Measurements from ENCODE around the gene PSMD12.

Gene PSMD12

GRCh38 chr17:67403483-67403882 is 37.1 kb upstream of the PSMD12 start:
- no peak overlapping the region for H3K27ac ChIP-seq
- H3K4me2 ChIP-seq (ENCODE audit: low read length) = no peak overlapping the region
- H3K27me3 ChIP-seq (ENCODE audit: control insufficient read depth, insufficient read depth, low read length) = no peaks in the 10 kb centered on the region
- no peak overlapping the region for H3K4me3 ChIP-seq (ENCODE audit: low read depth, low read length)
- no peaks in the 10 kb centered on the region for H3K79me2 ChIP-seq
- H3K9ac ChIP-seq = no peak overlapping the region
- no peaks in the 10 kb centered on the region for H3K4me1 ChIP-seq
- H3K9me3 ChIP-seq (ENCODE audit: control insufficient read depth, low read length) = no peaks in the 10 kb centered on the region
- H2AFZ ChIP-seq = no peak overlapping the region
- H3K36me3 ChIP-seq (ENCODE audit: control insufficient read depth, insufficient read depth, low read length) = no peaks in the 10 kb centered on the region
- no peak for TF ChIP-seq CTCF (IDR thresholded peaks at IDR 0.05)

GRCh38 chr17:67403065-67403464 is 36.7 kb upstream of the PSMD12 start:
- no peak for TF ChIP-seq CTCF (IDR thresholded peaks at IDR 0.05)
- H3K27ac ChIP-seq = no peak overlapping the region

GRCh38 chr17:67401598-67402504 is 35.5 kb upstream of the PSMD12 start:
- no peaks in the 10 kb centered on the region for H3K27me3 ChIP-seq (ENCODE audit: control insufficient read depth, insufficient read depth, low read length)
- no peaks in the 10 kb centered on the region for H3K9me3 ChIP-seq (ENCODE audit: control insufficient read depth, low read length)
- H2AFZ ChIP-seq = no peak overlapping the region
- H3K4me1 ChIP-seq = no peaks in the 10 kb centered on the region
- no peaks in the 10 kb centered on the region for H3K36me3 ChIP-seq (ENCODE audit: control insufficient read depth, insufficient read depth, low read length)
- H3K4me2 ChIP-seq (ENCODE audit: low read length) = no peak overlapping the region
- no peak overlapping the region for H3K9ac ChIP-seq
- no peak for TF ChIP-seq CTCF (IDR thresholded peaks at IDR 0.05)
- H3K79me2 ChIP-seq = no peaks in the 10 kb centered on the region
- no peak overlapping the region for H3K27ac ChIP-seq
- no peak overlapping the region for H3K4me3 ChIP-seq (ENCODE audit: low read depth, low read length)

More at GRCh38 chr17:67403065-67403464, 36.7 kb upstream of the PSMD12 start:
- Histone ChIP-seq H3K4me2 (ENCODE audit: low read length) (no peak overlapping the region), H3K4me3 (ENCODE audit: low read depth, low read length) (no peak overlapping the region), H2AFZ (no peak overlapping the region), H3K36me3 (ENCODE audit: control insufficient read depth, insufficient read depth, low read length) (no peaks in the 10 kb centered on the region), H3K4me1 (no peaks in the 10 kb centered on the region), H3K79me2 (no peaks in the 10 kb centered on the region), H3K27me3 (ENCODE audit: control insufficient read depth, insufficient read depth, low read length) (no peaks in the 10 kb centered on the region), H3K9me3 (ENCODE audit: control insufficient read depth, low read length) (no peaks in the 10 kb centered on the region), H3K9ac (no peak overlapping the region)

GRCh38 chr17:67401106-67401505 is 34.7 kb upstream of the PSMD12 start:
- TF ChIP-seq CTCF (IDR thresholded peaks at IDR 0.05) = no peak
- Histone ChIP-seq H3K9ac (no peak overlapping the region), H3K9me3 (ENCODE audit: control insufficient read depth, low read length) (no peaks in the 10 kb centered on the region), H3K4me2 (ENCODE audit: low read length) (no peak overlapping the region), H3K27me3 (ENCODE audit: control insufficient read depth, insufficient read depth, low read length) (no peaks in the 10 kb centered on the region), H3K36me3 (ENCODE audit: control insufficient read depth, insufficient read depth, low read length) (no peaks in the 10 kb centered on the region), H3K4me1 (no peaks in the 10 kb centered on the region), H2AFZ (no peak overlapping the region), H3K4me3 (ENCODE audit: low read depth, low read length) (no peak overlapping the region), H3K27ac (no peak overlapping the region), H3K79me2 (no peaks in the 10 kb centered on the region)

- Histone ChIP-seq H3K27ac (no peak overlapping the region), H3K9me3 (ENCODE audit: control insufficient read depth, low read length) (no peaks in the 10 kb centered on the region), H3K27me3 (ENCODE audit: control insufficient read depth, insufficient read depth, low read length) (no peaks in the 10 kb centered on the region), H3K4me3 (ENCODE audit: low read depth, low read length) (no peak overlapping the region), H3K4me1 (no peaks in the 10 kb centered on the region), H3K36me3 (ENCODE audit: control insufficient read depth, insufficient read depth, low read length) (no peaks in the 10 kb centered on the region), H3K79me2 (no peaks in the 10 kb centered on the region), H2AFZ (no peak overlapping the region), H3K9ac (no peak overlapping the region), H3K4me2 (ENCODE audit: low read length) (no peak overlapping the region)
- TF ChIP-seq CTCF (IDR thresholded peaks at IDR 0.05) = no peak
These were observed 33.8 kb upstream of the PSMD12 start for GRCh38 chr17:67400193-67400592.

Measured in parathyroid adenoma (tissue), 2 donors.